HS-27A (cell line): ENCODE results near the gene TAX1BP3.

Source experiments
- DNase-seq: peaks from one replicate; pipeline ENCODE4 v3.0.0-alpha.2; 2012; ENCODE audit warnings: low read depth, missing footprints

TAX1BP3 gene

GRCh38 chr17:3626831-3627768 lies 41.3 kb downstream of the TAX1BP3 start:
- DNase-seq, result no peak

GRCh38 chr17:3622977-3623594 lies 45.3 kb downstream of the TAX1BP3 start:
- DNase-seq, result no peak

GRCh38 chr17:3621146-3621720 lies 47.1 kb downstream of the TAX1BP3 start:
- no peak for DNase-seq

- DNase-seq, result no peak
Observed at GRCh38 chr17:3615160-3615870, 53.1 kb downstream of the TAX1BP3 start.

- no peak for DNase-seq
Observed at GRCh38 chr17:3613124-3613523, 55.3 kb downstream of the TAX1BP3 start.
